A549 (cell line): ENCODE data around the gene IL1R1. TPM values are rescaled to one million over a fixed set of nuclear protein-coding genes. Genes with fewer than 3 reads are reported as not detected.

Source experiments
- ATAC-seq, 2 experiments: fragments of 200-7000 bp in 1 of 2; fragments of >200 bp in 1 of 2; cut with Nextera tagmentation in 1 of 2; cut with Tn5 transposase in 1 of 2; 3 replicates each; pipeline versions ENCODE4 v1.8.0 to v1.9.1; 2018 to 2020; ENCODE audit warnings: mild to moderate bottlenecking in 1 of 2, moderate library complexity in 1 of 2
- CTCF ChIA-PET: fragments of 300-600 bp; sonication (Branson Sonifier 250); formaldehyde crosslinking; extraction: SDS; loops from one replicate; lab custom pipeline; 2021; ENCODE audit warnings: antibody characterized with exemption, inconsistent platforms; lab: Yijun Ruan, JAX
- POLR2A ChIA-PET: fragments of 350-600 bp; formaldehyde crosslinking; extraction: SDS; loops from one replicate; lab custom pipeline; 2021; ENCODE audit warnings: antibody characterized with exemption, inconsistent platforms; lab: Yijun Ruan, JAX
- DNase-seq, 2 experiments: peaks; one replicate each; pipeline versions ENCODE4 v3.0.0 to v3.0.0-alpha.2; 2011 to 2016; ENCODE audit warnings: low read depth in 1 of 2, low spot score in 1 of 2
- FAIRE-seq: peaks from 2 replicates; lab custom pipeline; 2011; peaks lifted over from hg19 to GRCh38; lab: Jason Lieb, UNC
- H3K27ac ChIP-seq, 2 experiments: fragments of >200 bp; sonication (Bioruptor Twin); formaldehyde crosslinking; 3 replicates each; pipeline ENCODE4 v1.5.1; 2016 to 2017
- H3K4me1 ChIP-seq: fragments of >200 bp; sonication (Bioruptor Twin); formaldehyde crosslinking; 3 replicates; pipeline ENCODE4 v1.6.1; 2016
- H3K4me2 ChIP-seq: fragments of >200 bp; sonication (Bioruptor Twin); formaldehyde crosslinking; 3 replicates; pipeline ENCODE4 v1.6.1; 2016
- H3K4me3 ChIP-seq: fragments of >200 bp; sonication (Bioruptor Twin); formaldehyde crosslinking; 3 replicates; pipeline ENCODE4 v1.5.1; 2016
- H3K9me3 ChIP-seq: fragments of >200 bp; sonication (Bioruptor Twin); formaldehyde crosslinking; 3 replicates; pipeline ENCODE4 v1.6.1; 2016
- BCL3 ChIP-seq: fragments of >200 bp; sonication (Bioruptor Twin); formaldehyde crosslinking; IDR thresholded peaks from 3 replicates; pipeline ENCODE4 v1.6.1; 2016
- CBX2 ChIP-seq: fragments of 200-600 bp; sonication (generic); IDR thresholded peaks from 2 replicates; pipeline ENCODE4 v1.6.1; 2016; ENCODE audit warnings: low read depth, mild to moderate bottlenecking, borderline replicate concordance
- CEBPB ChIP-seq, 2 experiments: fragments of >200 bp in 1 of 2; sonication (Bioruptor Twin) in 1 of 2; formaldehyde crosslinking in 1 of 2; IDR thresholded peaks; 2 replicates each; pipeline ENCODE4 v1.6.1; 2012 to 2016
- E2F6 ChIP-seq: IDR thresholded peaks from 2 replicates; pipeline ENCODE4 v1.6.1; 2012; ENCODE audit warnings: low read depth, borderline replicate concordance
- FOXS1 ChIP-seq: fragments of 250-450 bp; sonication (Bioruptor Pico); IDR thresholded peaks from 2 replicates; pipeline ENCODE4 v1.5.0; 2020; ENCODE audit warnings: mild to moderate bottlenecking, moderate library complexity
- HES2 ChIP-seq: fragments of >200 bp; sonication (Bioruptor Twin); formaldehyde crosslinking; IDR thresholded peaks from 2 replicates; pipeline ENCODE4 v1.6.1; 2016
- HOXB13 ChIP-seq: fragments of 250-450 bp; sonication (Bioruptor Pico); IDR thresholded peaks from 2 replicates; pipeline ENCODE4 v1.5.0; 2020; ENCODE audit warnings: low read depth, mild to moderate bottlenecking, moderate library complexity
- MAFK ChIP-seq: fragments of 450-650 bp; IDR thresholded peaks from 2 replicates; pipeline ENCODE4 v1.6.1; 2014; ENCODE audit not compliant: partially characterized antibody
- MYC ChIP-seq: IDR thresholded peaks from 2 replicates; pipeline ENCODE4 v1.6.1; 2012; ENCODE audit warnings: mild to moderate bottlenecking, inconsistent platforms, low read length, improper control_type of control experiment, borderline replicate concordance
- NFE2L2 ChIP-seq: fragments of 150-350 bp; conservative IDR thresholded peaks from 2 replicates; pipeline ENCODE4 v1.6.1; 2014; ENCODE audit warnings: low read length
- NPAS2 ChIP-seq: fragments of 250-450 bp; sonication (Bioruptor Pico); IDR thresholded peaks from 2 replicates; pipeline ENCODE4 v1.8.0; 2022; ENCODE audit warnings: mild to moderate bottlenecking, moderate library complexity, borderline replicate concordance
- RAD21 ChIP-seq, 2 experiments: fragments of >200 bp in 1 of 2; sonication (Bioruptor Twin) in 1 of 2; formaldehyde crosslinking in 1 of 2; IDR thresholded peaks in 1 of 2; conservative IDR thresholded peaks in 1 of 2; 2 replicates in 1 of 2; 3 replicates in 1 of 2; pipeline ENCODE4 v1.6.1; 2012 to 2018; ENCODE audit warnings: inconsistent platforms in 1 of 2
- RCOR1 ChIP-seq: fragments of 150-350 bp; IDR thresholded peaks from 2 replicates; pipeline ENCODE4 v1.6.1; 2014; ENCODE audit warnings: antibody characterized with exemption, low read length, low read depth
- TP53 ChIP-seq: fragments of 250-450 bp; sonication (Bioruptor Pico); IDR thresholded peaks from 2 replicates; pipeline ENCODE4 v1.5.0; 2021; ENCODE audit warnings: mild to moderate bottlenecking, moderate library complexity
- ZFP36 ChIP-seq: fragments of 450-650 bp; IDR thresholded peaks from 2 replicates; pipeline ENCODE4 v1.6.1; 2014; ENCODE audit warnings: borderline replicate concordance; ENCODE audit not compliant: partially characterized antibody
- ZSCAN20 ChIP-seq: fragments of 250-450 bp; sonication (Bioruptor Pico); IDR thresholded peaks from 2 replicates; pipeline ENCODE4 v1.8.0; 2022; ENCODE audit warnings: mild to moderate bottlenecking, moderate library complexity
- WGBS: methylation state at CpG from one replicate; pipeline ENCODE4 v1.1.6; 2017; ENCODE audit errors: missing lambda C conversion rate; 5-methylcytosine and 5-hydroxymethylcytosine counted together
- polyA plus RNA-seq, 4 experiments: library from polyadenylated mRNA; depleted of rRNA in 3 of 4; stranded (reverse); fragments of >200 nt; fragmentation: RNase III in 1 of 4; extraction: RNeasy Plus Mini Kit Qiagen cat#74134 plus additional on column Dnase treatment in 1 of 4; gene quantifications; 2 replicates in 3 of 4; 3 replicates in 1 of 4; pipeline ENCODE4 v1.2.3, GENCODE V29; 2011 to 2017
- TF ChIP-seq, protein P1 (sequence below): fragments of 150-350 bp; IDR thresholded peaks from 2 replicates; pipeline ENCODE4 v1.6.1; 2014; ENCODE audit warnings: low read depth, mild to moderate bottlenecking, low read length
- TF ChIP-seq, protein P2 (sequence below): fragments of 200-600 bp; sonication (generic); IDR thresholded peaks from 2 replicates; pipeline ENCODE4 v1.6.1; 2016; ENCODE audit warnings: antibody characterized with exemption, mild to moderate bottlenecking, moderate library complexity
- TF ChIP-seq, protein P3 (sequence below): fragments of 250-450 bp; sonication (Bioruptor Pico); IDR thresholded peaks from 2 replicates; pipeline ENCODE4 v1.5.0; 2021; ENCODE audit warnings: mild to moderate bottlenecking, moderate library complexity, borderline replicate concordance

IL1R1 gene
- polyA plus RNA-seq, 2 of the 4 experiments (the other 2 are of a cell fraction), result 32.5 to 34.7 TPM

DNA sequence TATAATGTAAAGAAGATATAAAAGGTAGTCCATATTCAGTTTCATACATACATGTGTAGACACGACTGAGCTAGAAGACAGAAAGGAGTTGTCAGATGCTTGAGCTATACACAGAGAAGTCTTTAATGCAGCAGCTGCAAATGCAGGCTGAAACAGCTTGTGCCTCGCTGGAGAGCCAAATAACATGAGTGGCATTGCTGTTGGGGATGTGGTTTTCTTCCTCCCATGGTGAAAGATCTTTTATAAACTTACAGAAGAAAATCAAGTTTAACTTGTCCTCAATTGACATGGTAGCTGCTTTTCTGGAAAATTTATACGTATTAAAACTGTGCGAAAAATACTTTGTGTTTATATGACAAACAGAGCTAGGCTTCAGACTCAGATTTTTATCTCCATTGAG, 16.4 kb upstream of the IL1R1 start:
- ATAC-seq, result no peak
- no peak overlapping the region for H3K4me3 ChIP-seq
- no peak overlapping the region for H3K27ac ChIP-seq
- no peaks in the 10 kb centered on the region for H3K9me3 ChIP-seq
- TF ChIP-seq RCOR1, result no peak
- TF ChIP-seq, all 56 proteins: peak for 0
- DNase-seq, result no peak
- no peak for FAIRE-seq
- Histone ChIP-seq H3K4me1 (peaks cover 30% of the 10 kb centered on the region), H3K4me2 (no peak overlapping the region)
- WGBS, result 93% methylated on average over 4 of the region's 4 CpGs
- ChIA-PET CTCF (interaction anchor here (0.6 to 1.9 kb wide), 10 partner anchors 8 to 144 kb away, joined by 3 to 5 read pairs (median 3); partner anchors contain the start of gene IL1R1), POLR2A (interaction anchor here (0.7 kb wide), 1 partner anchor 17 kb away, joined by 3 read pairs; the partner anchor contains the start of gene IL1R1)

DNA sequence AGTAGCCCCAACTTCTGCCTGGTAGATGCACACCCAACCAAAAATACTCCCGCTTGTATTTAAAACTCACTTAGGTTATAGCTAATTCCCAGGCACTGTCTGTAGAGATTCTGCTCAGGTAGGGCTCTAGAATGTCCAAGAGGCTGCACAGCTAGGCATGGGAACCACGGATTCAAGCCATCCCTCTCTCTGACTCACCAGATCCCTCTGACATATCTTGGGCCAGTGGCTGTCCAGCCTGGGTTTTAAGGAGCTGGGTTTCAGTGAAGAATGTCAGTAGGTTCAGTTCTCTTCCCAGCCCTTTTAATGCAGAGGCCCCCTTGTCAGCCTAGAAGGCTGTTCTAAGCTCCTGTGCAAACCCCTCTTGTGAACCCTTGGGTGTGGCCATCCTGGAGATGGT, 15.9 kb upstream of the IL1R1 start:
- 86% methylated on average over 2 of the region's 2 CpGs for WGBS
- no peak overlapping the region for H3K4me3 ChIP-seq
- H3K4me2 ChIP-seq, result no peak overlapping the region
- ATAC-seq, result no peak
- H3K27ac ChIP-seq, result peak overlapping the region in 1 of 2 experiments; percentile 13; a peak in 1 of 6 replicates
- peaks cover 25% of the 10 kb centered on the region for H3K4me1 ChIP-seq
- POLR2A ChIA-PET, result interaction anchor here (0.7 kb wide), 1 partner anchor 16 kb away, joined by 3 read pairs; the partner anchor contains the start of gene IL1R1
- TF ChIP-seq CBX2 (no peak), CEBPB (IDR thresholded peaks at IDR 0.05) (no peak), BCL3 (no peak), MAFK (no peak), RAD21 (conservative IDR thresholded peaks at IDR 0.05 in 1 of 2, IDR thresholded peaks at IDR 0.05 in 1 of 2) (no peak), FOXS1 (CRISPR knock-in tag) (no peak), MYC (no peak), RCOR1 (no peak), TP53 (CRISPR knock-in tag) (no peak), NFE2L2 (no peak), HOXB13 (CRISPR knock-in tag) (no peak), E2F6 (no peak), HES2 (no peak), NPAS2 (CRISPR knock-in tag) (no peak), ZSCAN20 (CRISPR knock-in tag) (no peak), ZFP36 (no peak)
- TF ChIP-seq, protein P1, sequence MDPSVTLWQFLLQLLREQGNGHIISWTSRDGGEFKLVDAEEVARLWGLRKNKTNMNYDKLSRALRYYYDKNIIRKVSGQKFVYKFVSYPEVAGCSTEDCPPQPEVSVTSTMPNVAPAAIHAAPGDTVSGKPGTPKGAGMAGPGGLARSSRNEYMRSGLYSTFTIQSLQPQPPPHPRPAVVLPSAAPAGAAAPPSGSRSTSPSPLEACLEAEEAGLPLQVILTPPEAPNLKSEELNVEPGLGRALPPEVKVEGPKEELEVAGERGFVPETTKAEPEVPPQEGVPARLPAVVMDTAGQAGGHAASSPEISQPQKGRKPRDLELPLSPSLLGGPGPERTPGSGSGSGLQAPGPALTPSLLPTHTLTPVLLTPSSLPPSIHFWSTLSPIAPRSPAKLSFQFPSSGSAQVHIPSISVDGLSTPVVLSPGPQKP, result no peak
- TF ChIP-seq, protein P2, sequence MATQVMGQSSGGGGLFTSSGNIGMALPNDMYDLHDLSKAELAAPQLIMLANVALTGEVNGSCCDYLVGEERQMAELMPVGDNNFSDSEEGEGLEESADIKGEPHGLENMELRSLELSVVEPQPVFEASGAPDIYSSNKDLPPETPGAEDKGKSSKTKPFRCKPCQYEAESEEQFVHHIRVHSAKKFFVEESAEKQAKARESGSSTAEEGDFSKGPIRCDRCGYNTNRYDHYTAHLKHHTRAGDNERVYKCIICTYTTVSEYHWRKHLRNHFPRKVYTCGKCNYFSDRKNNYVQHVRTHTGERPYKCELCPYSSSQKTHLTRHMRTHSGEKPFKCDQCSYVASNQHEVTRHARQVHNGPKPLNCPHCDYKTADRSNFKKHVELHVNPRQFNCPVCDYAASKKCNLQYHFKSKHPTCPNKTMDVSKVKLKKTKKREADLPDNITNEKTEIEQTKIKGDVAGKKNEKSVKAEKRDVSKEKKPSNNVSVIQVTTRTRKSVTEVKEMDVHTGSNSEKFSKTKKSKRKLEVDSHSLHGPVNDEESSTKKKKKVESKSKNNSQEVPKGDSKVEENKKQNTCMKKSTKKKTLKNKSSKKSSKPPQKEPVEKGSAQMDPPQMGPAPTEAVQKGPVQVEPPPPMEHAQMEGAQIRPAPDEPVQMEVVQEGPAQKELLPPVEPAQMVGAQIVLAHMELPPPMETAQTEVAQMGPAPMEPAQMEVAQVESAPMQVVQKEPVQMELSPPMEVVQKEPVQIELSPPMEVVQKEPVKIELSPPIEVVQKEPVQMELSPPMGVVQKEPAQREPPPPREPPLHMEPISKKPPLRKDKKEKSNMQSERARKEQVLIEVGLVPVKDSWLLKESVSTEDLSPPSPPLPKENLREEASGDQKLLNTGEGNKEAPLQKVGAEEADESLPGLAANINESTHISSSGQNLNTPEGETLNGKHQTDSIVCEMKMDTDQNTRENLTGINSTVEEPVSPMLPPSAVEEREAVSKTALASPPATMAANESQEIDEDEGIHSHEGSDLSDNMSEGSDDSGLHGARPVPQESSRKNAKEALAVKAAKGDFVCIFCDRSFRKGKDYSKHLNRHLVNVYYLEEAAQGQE, result no peak
- TF ChIP-seq, protein P3, sequence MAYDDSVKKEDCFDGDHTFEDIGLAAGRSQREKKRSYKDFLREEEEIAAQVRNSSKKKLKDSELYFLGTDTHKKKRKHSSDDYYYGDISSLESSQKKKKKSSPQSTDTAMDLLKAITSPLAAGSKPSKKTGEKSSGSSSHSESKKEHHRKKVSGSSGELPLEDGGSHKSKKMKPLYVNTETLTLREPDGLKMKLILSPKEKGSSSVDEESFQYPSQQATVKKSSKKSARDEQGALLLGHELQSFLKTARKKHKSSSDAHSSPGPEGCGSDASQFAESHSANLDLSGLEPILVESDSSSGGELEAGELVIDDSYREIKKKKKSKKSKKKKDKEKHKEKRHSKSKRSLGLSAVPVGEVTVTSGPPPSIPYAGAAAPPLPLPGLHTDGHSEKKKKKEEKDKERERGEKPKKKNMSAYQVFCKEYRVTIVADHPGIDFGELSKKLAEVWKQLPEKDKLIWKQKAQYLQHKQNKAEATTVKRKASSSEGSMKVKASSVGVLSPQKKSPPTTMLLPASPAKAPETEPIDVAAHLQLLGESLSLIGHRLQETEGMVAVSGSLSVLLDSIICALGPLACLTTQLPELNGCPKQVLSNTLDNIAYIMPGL, result no peak
- H3K9me3 ChIP-seq, result no peaks in the 10 kb centered on the region
- CTCF ChIA-PET, result interaction anchor here (0.8 to 2.3 kb wide), 7 partner anchors 9 to 124 kb away, joined by 3 to 7 read pairs (median 3); partner anchors contain the start of gene IL1R1
- DNase-seq, result no peak
- no peak for FAIRE-seq
